ENCODE data around the gene FOXP1.

The FOXP1 gene

DNA sequence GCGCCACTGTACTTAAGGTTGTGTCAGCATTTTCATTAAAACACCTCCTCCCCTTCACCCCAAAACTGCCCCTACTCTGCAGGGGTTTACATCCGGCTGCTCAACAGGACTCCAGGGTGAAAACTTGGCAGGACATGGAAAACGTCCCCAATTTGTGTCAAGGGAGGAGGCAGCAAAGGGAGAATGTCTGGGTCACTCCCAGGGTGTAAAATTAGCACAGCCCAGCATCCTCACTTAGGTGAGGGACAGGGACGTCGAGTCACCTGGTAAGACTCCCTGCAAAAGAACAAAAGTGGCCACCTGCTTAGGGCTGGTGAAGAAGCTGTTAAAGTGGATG lies 532.3 kb downstream of the FOXP1 start:
- no peaks in the 10 kb centered on the region for H3K9me2 ChIP-seq (replicated peaks; ENCODE audit: control insufficient read depth, low read length)
- no peak overlapping the region for H3K4me2 ChIP-seq (ENCODE audit: low read length)
- H3F3A ChIP-seq (ENCODE audit: control insufficient read depth, insufficient read depth) = no peaks in the 10 kb centered on the region
- no peaks in the 10 kb centered on the region; the same call in 1 of the 2 replicates for H3K79me2 ChIP-seq (ENCODE audit: control insufficient read depth, low read length)
- TF ChIP-seq EZH2phosphoT487 (IDR thresholded peaks at IDR 0.05; ENCODE audit: borderline replicate concordance, low read length) = no peak
- TF ChIP-seq, protein P1, sequence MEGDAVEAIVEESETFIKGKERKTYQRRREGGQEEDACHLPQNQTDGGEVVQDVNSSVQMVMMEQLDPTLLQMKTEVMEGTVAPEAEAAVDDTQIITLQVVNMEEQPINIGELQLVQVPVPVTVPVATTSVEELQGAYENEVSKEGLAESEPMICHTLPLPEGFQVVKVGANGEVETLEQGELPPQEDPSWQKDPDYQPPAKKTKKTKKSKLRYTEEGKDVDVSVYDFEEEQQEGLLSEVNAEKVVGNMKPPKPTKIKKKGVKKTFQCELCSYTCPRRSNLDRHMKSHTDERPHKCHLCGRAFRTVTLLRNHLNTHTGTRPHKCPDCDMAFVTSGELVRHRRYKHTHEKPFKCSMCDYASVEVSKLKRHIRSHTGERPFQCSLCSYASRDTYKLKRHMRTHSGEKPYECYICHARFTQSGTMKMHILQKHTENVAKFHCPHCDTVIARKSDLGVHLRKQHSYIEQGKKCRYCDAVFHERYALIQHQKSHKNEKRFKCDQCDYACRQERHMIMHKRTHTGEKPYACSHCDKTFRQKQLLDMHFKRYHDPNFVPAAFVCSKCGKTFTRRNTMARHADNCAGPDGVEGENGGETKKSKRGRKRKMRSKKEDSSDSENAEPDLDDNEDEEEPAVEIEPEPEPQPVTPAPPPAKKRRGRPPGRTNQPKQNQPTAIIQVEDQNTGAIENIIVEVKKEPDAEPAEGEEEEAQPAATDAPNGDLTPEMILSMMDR (IDR thresholded peaks at IDR 0.05; ENCODE audit: low read depth, low read length, poor library complexity, severe bottlenecking) = no peak
- H3K27ac ChIP-seq (ENCODE audit: low read depth, low read length) = no peak overlapping the region
- H3K36me3 ChIP-seq (ENCODE audit: control insufficient read depth, low read length) = peaks cover 51% of the 10 kb centered on the region
- peaks cover 13% of the 10 kb centered on the region for H3K4me1 ChIP-seq (ENCODE audit: control insufficient read depth, low read length)
- no peaks in the 10 kb centered on the region for H3K9me3 ChIP-seq (ENCODE audit: control insufficient read depth, insufficient read depth, low read length)
- no peaks in the 10 kb centered on the region for H4K20me1 ChIP-seq (ENCODE audit: control insufficient read depth, insufficient read depth, low read depth, low read length)
- H3K27me3 ChIP-seq (ENCODE audit: control insufficient read depth, low read length) = no peaks in the 10 kb centered on the region
- no peak overlapping the region for H3K4me3 ChIP-seq (ENCODE audit: low read length)

DNA sequence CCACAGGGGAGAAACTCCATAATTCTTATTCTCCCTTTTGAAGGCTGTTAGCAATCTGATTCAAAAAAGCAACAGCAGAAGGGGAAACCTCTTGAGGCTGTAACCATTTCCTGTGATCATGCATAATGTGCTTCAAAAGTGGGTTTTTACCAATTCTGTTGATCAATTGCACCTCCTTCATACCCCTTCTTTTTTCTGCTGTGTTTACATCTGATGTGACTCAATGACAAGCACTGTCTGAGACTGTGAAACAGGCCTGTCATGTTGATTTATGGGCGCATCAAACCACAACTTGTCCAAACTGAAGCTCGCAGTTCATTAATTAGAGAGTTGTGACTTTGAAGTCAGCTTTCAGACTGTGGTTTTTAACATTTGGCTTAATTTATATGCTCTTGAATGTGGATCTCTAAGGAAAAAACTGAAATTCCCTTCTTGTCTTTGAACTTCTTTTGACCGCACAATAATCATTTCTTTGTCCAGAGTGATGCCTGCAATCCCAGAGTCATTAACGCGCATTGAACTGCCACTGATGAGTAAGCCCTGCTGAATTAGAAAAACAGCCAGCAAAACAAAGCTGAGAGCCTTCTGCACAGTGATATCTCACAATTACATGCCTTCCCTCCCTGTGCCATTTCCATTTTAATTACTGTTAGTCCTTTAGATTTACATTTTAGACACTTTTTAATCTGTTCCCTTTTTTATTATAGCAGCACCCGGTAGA lies 532.8 kb downstream of the FOXP1 start:
- H3K27ac ChIP-seq (ENCODE audit: low read depth, low read length) = no peak overlapping the region

DNA sequence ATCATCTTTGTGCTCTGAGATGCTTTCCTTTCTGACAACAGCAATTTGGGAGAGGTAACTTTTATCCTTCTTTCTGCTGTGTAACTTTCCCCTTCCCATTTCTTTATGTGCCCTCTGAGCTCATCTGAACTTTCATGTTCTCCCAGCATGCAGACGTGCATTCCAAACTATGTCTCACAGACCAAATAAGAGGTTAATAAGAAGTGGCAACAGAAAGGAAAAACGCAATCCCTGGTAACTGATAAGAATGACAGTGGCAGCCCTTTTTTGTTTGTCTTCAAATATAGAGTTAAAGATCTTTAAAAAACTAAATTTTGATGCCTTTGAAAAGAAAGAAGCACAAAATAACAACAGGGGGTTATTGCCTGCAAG lies 533.4 kb downstream of the FOXP1 start:
- Histone ChIP-seq H3K9me3 (ENCODE audit: control insufficient read depth, insufficient read depth, low read length) (no peaks in the 10 kb centered on the region), H3K9me2 (replicated peaks; ENCODE audit: control insufficient read depth, low read length) (no peaks in the 10 kb centered on the region), H3K36me3 (ENCODE audit: control insufficient read depth, low read length) (peaks cover 62% of the 10 kb centered on the region), H3K4me2 (ENCODE audit: low read length) (no peak overlapping the region), H3F3A (ENCODE audit: control insufficient read depth, insufficient read depth) (no peaks in the 10 kb centered on the region), H3K27me3 (ENCODE audit: control insufficient read depth, low read length) (no peaks in the 10 kb centered on the region), H3K4me3 (ENCODE audit: low read length) (no peak overlapping the region), H3K79me2 (ENCODE audit: control insufficient read depth, low read length) (no peaks in the 10 kb centered on the region), H3K27ac (ENCODE audit: low read depth, low read length) (no peak overlapping the region), H4K20me1 (ENCODE audit: control insufficient read depth, insufficient read depth, low read depth, low read length) (no peaks in the 10 kb centered on the region), H3K4me1 (ENCODE audit: control insufficient read depth, low read length) (peaks cover 13% of the 10 kb centered on the region)
- TF ChIP-seq, protein P1 (IDR thresholded peaks at IDR 0.05; ENCODE audit: low read depth, low read length, poor library complexity, severe bottlenecking) = no peak
- no peak for TF ChIP-seq EZH2phosphoT487 (IDR thresholded peaks at IDR 0.05; ENCODE audit: borderline replicate concordance, low read length)

More for the DNA sequence above, 532.8 kb downstream of the FOXP1 start:
- no peaks in the 10 kb centered on the region for H3K9me3 ChIP-seq (ENCODE audit: control insufficient read depth, insufficient read depth, low read length)
- peaks cover 56% of the 10 kb centered on the region for H3K36me3 ChIP-seq (ENCODE audit: control insufficient read depth, low read length)
- H4K20me1 ChIP-seq (ENCODE audit: control insufficient read depth, insufficient read depth, low read depth, low read length) = no peaks in the 10 kb centered on the region
- H3F3A ChIP-seq (ENCODE audit: control insufficient read depth, insufficient read depth) = no peaks in the 10 kb centered on the region
- H3K4me3 ChIP-seq (ENCODE audit: low read length) = no peak overlapping the region
- H3K79me2 ChIP-seq (ENCODE audit: control insufficient read depth, low read length) = no peaks in the 10 kb centered on the region; the same call in 1 of the 2 replicates
- H3K4me1 ChIP-seq (ENCODE audit: control insufficient read depth, low read length) = peaks cover 13% of the 10 kb centered on the region
- H3K4me2 ChIP-seq (ENCODE audit: low read length) = no peak overlapping the region
- H3K9me2 ChIP-seq (replicated peaks; ENCODE audit: control insufficient read depth, low read length) = no peaks in the 10 kb centered on the region
- no peaks in the 10 kb centered on the region for H3K27me3 ChIP-seq (ENCODE audit: control insufficient read depth, low read length)
- TF ChIP-seq EZH2phosphoT487 (IDR thresholded peaks at IDR 0.05; ENCODE audit: borderline replicate concordance, low read length) = no peak
- TF ChIP-seq, protein P1 (IDR thresholded peaks at IDR 0.05; ENCODE audit: low read depth, low read length, poor library complexity, severe bottlenecking) = no peak
